Measurements from ENCODE around the gene PLEKHH1. TPM values are rescaled to one million over a fixed set of nuclear protein-coding genes. Genes with fewer than 3 reads are reported as not detected.

Gene PLEKHH1
- total RNA-seq, 1 donor from 2014 or later, result 3.7 TPM

DNA sequence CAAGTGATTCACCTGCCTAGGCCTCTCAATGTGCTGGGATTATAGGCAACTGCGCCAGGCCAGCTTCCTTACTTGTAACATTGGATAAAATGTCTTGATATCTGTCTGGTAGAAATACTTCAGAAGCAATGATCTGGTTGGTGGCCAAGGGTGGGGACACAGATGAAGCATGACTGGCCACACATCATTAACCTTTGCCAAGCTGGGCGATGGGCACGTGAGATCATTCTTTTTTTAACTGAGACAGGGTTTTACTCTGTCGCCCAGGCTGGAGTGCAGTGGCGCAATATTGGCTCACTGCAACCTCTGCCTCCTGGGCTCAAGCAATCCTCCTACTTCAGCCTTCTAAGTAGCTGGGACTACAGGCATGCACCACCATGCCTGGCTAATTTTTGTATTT lies 31.1 kb downstream of the PLEKHH1 start:
- no peaks in the 10 kb centered on the region for H3K27me3 ChIP-seq (ENCODE audit: low read depth)

DNA sequence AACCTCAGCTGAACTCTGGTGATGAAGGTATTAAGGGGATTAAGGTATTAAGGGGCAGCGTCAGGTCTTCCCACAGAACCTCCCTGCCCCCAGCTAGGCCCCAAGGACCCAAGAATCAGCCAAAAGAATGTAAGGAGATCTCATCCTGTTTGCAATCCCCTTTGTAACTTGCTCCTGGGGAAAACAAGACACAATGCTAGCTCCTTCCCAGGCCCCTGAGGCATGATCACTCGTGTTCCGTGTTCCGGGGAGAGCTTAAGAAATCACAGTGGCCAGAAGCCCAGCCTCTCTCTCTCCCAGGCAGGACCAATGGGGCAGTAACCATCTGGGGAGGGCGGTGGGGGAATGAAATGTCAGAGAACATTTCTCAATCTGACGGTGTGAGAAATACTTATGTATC lies 33.8 kb downstream of the PLEKHH1 start:
- no peaks in the 10 kb centered on the region for H3K4me1 ChIP-seq
- no peak for DNase-seq
- H3K36me3 ChIP-seq, result peaks cover 10% of the 10 kb centered on the region
- no peak overlapping the region for H3K4me3 ChIP-seq
- no peaks in the 10 kb centered on the region for H3K9me3 ChIP-seq (replicated peaks)
- intact Hi-C loops (cut with micrococcal nuclease), result no loop called here
- no peaks in the 10 kb centered on the region for H3K27me3 ChIP-seq (ENCODE audit: low read depth)
- TF ChIP-seq, protein P1, sequence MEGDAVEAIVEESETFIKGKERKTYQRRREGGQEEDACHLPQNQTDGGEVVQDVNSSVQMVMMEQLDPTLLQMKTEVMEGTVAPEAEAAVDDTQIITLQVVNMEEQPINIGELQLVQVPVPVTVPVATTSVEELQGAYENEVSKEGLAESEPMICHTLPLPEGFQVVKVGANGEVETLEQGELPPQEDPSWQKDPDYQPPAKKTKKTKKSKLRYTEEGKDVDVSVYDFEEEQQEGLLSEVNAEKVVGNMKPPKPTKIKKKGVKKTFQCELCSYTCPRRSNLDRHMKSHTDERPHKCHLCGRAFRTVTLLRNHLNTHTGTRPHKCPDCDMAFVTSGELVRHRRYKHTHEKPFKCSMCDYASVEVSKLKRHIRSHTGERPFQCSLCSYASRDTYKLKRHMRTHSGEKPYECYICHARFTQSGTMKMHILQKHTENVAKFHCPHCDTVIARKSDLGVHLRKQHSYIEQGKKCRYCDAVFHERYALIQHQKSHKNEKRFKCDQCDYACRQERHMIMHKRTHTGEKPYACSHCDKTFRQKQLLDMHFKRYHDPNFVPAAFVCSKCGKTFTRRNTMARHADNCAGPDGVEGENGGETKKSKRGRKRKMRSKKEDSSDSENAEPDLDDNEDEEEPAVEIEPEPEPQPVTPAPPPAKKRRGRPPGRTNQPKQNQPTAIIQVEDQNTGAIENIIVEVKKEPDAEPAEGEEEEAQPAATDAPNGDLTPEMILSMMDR (IDR thresholded peaks at IDR 0.05; ENCODE audit: borderline replicate concordance), result no peak
- no peak overlapping the region for H3K27ac ChIP-seq (replicated peaks)

More for the DNA sequence above, 31.1 kb downstream of the PLEKHH1 start:
- intact Hi-C loops (cut with micrococcal nuclease), result no loop called here
- TF ChIP-seq, protein P1 (IDR thresholded peaks at IDR 0.05; ENCODE audit: borderline replicate concordance), result no peak
- Histone ChIP-seq H3K9me3 (replicated peaks) (no peaks in the 10 kb centered on the region), H3K27ac (replicated peaks) (no peak overlapping the region), H3K36me3 (peaks cover 10% of the 10 kb centered on the region), H3K4me3 (no peak overlapping the region), H3K4me1 (no peaks in the 10 kb centered on the region)
- no peak for DNase-seq

DNA sequence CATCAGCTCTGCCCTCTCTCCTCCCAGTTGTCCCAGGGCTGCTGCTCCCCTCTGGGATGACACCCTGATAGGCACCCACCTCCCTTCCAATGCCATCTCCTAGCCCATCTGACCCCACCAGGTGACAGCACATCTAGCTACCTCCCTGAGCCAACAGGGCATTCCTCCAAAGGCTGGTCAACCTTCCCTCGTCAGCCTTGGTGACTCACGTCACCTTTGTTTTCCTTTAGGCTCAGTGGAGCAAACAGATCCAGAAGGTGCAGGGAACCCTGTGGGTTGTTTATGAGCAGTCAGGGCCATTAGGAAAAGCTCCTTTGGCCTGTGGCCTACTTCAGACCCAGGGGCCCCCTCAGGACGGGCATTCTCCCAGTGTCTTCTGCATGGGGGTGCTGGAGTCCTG lies 34.6 kb downstream of the PLEKHH1 start:
- TF ChIP-seq, protein P1 (IDR thresholded peaks at IDR 0.05; ENCODE audit: borderline replicate concordance), result no peak
- Histone ChIP-seq H3K36me3 (peaks cover 3% of the 10 kb centered on the region), H3K27ac (replicated peaks) (no peak overlapping the region), H3K4me1 (no peaks in the 10 kb centered on the region), H3K4me3 (no peak overlapping the region), H3K27me3 (ENCODE audit: low read depth) (no peaks in the 10 kb centered on the region), H3K9me3 (replicated peaks) (no peaks in the 10 kb centered on the region)
- intact Hi-C loops (cut with micrococcal nuclease), result no loop called here
- DNase-seq, result no peak

DNA sequence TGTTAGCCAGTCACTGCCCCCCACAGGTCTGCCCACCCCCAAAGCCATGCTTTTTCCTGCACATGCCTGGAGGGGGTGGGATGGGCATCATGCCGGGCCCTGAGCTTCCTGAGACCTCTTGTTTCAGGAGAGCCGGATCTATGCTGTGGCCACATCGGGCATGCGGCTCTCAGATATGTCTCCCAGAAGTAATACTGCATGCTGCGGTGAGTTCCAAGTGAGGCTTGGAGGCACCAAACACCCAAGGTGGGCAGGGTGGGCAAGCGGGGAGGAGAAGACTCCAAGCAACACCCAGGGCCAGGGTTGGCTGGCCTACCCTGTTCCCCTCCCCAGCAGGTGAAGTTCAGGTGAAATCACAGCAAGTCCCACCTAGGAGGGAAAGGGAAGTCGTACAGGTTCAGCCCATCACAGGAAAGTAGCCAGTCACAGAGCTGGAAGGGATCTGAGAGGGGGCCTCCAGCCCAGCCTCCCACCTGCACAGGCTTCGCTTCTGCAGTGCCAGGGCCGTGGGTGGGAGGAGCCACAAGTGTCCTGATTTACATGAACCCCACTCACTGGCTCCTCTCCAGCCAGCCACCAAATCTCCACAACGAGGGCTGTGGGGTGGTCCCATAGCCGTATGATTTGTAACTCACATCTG lies 36.0 kb downstream of the PLEKHH1 start:
- DNase-seq, result no peak
- no peak overlapping the region for H3K4me3 ChIP-seq
- intact Hi-C loops (cut with micrococcal nuclease), result no loop called here
- H3K27ac ChIP-seq (replicated peaks), result no peak overlapping the region
- no peaks in the 10 kb centered on the region for H3K9me3 ChIP-seq (replicated peaks)
- no peaks in the 10 kb centered on the region for H3K27me3 ChIP-seq (ENCODE audit: low read depth)
- no peaks in the 10 kb centered on the region for H3K4me1 ChIP-seq
- TF ChIP-seq, protein P1 (IDR thresholded peaks at IDR 0.05; ENCODE audit: borderline replicate concordance), result no peak
- no peaks in the 10 kb centered on the region for H3K36me3 ChIP-seq

DNA sequence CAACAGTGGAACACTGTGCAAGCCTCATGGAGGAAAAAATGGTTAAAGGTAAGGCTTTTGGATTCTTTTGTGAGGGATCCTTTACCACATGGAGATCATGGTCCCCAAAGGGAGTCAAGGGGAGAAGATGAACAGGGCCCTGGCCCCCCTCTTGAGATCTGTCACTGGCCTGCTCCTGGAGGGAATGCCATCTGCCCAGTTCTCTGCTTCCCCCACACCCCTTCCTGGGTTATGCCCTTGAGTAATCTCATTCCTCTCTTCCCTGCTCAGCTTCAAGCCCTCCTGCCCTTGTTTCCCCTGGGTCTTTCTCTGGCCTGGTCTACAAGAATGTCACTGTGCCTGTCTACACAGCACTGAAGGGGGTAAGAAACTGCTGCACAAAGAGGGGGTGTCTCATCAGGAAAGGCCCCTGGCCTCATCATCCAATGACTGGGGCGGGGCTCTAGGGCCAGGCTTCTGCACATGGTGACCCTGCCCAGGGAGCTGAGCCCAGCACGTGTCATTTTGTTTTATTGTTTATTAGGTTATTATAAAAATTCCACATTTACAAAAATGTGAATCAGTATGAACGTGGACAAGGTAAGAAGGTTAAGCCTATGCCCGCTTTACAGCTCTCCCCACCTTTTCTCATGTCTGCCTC lies 36.7 kb downstream of the PLEKHH1 start:
- TF ChIP-seq, protein P1 (IDR thresholded peaks at IDR 0.05; ENCODE audit: borderline replicate concordance), result no peak
- Histone ChIP-seq H3K27me3 (ENCODE audit: low read depth) (no peaks in the 10 kb centered on the region), H3K9me3 (replicated peaks) (no peaks in the 10 kb centered on the region), H3K27ac (replicated peaks) (no peak overlapping the region), H3K4me3 (no peak overlapping the region), H3K36me3 (no peaks in the 10 kb centered on the region), H3K4me1 (no peaks in the 10 kb centered on the region)
- intact Hi-C loops (cut with micrococcal nuclease), result loop anchor here (5.0 kb wide), 1 partner anchor 142 kb away; no protein-coding TSS in a partner anchor
- no peak for DNase-seq

All from left ventricle myocardium inferior (tissue), 1 donor.